ENCODE measurements around the gene FCAMR.

Gene FCAMR

DNA sequence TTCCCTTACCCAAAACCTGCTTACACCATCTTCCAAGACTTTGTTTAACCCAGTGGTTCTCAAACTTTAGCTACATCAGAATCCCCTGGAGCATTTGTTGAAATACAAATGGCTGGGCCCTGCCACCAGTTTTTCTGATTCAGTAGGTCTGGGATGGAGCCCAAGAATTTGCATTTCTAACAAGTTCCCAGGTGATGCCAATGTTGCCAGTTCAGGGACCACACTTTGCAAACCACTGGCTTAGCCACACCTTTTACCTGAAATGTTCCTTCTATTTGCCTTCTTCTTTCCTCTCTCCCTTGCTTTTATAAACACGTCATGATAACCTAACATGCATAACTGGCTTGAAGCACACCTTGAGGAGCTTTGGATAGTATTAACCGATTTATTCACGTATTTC is 16.1 kb upstream of the FCAMR start (continued):
- TF ChIP-seq, protein P1, sequence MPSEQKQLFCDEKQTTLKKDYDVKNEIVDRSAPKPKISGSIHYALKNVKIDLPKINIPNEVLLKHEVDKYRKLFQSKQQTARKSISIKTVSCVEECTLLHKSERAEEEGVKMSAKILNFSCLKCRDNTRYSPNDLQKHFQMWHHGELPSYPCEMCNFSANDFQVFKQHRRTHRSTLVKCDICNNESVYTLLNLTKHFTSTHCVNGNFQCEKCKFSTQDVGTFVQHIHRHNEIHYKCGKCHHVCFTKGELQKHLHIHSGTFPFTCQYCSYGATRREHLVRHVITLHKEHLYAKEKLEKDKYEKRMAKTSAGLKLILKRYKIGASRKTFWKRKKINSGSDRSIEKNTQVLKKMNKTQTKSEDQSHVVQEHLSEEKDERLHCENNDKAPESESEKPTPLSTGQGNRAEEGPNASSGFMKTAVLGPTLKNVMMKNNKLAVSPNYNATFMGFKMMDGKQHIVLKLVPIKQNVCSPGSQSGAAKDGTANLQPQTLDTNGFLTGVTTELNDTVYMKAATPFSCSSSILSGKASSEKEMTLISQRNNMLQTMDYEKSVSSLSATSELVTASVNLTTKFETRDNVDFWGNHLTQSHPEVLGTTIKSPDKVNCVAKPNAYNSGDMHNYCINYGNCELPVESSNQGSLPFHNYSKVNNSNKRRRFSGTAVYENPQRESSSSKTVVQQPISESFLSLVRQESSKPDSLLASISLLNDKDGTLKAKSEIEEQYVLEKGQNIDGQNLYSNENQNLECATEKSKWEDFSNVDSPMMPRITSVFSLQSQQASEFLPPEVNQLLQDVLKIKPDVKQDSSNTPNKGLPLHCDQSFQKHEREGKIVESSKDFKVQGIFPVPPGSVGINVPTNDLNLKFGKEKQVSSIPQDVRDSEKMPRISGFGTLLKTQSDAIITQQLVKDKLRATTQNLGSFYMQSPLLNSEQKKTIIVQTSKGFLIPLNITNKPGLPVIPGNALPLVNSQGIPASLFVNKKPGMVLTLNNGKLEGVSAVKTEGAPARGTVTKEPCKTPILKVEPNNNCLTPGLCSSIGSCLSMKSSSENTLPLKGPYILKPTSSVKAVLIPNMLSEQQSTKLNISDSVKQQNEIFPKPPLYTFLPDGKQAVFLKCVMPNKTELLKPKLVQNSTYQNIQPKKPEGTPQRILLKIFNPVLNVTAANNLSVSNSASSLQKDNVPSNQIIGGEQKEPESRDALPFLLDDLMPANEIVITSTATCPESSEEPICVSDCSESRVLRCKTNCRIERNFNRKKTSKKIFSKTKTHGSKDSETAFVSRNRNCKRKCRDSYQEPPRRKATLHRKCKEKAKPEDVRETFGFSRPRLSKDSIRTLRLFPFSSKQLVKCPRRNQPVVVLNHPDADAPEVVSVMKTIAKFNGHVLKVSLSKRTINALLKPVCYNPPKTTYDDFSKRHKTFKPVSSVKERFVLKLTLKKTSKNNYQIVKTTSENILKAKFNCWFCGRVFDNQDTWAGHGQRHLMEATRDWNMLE (tag by site-specific recombination; conservative IDR thresholded peaks at IDR 0.05; ENCODE audit: low read depth): no peak
- TF ChIP-seq FEZF1 (tag by site-specific recombination; IDR thresholded peaks at IDR 0.05) (no peak), ZNF658 (tag by site-specific recombination; IDR thresholded peaks at IDR 0.05) (no peak), ZNF366 (tag by site-specific recombination; conservative IDR thresholded peaks at IDR 0.05) (no peak), ZNF48 (tag by site-specific recombination; IDR thresholded peaks at IDR 0.05) (no peak), ZNF23 (tag by site-specific recombination; IDR thresholded peaks at IDR 0.05; ENCODE audit: borderline replicate concordance) (no peak), RBAK (tag by site-specific recombination; IDR thresholded peaks at IDR 0.05) (no peak), ZNF558 (tag by site-specific recombination; IDR thresholded peaks at IDR 0.05) (no peak), ZNF114 (tag by site-specific recombination; IDR thresholded peaks at IDR 0.05) (no peak), SETDB1 (IDR thresholded peaks at IDR 0.05; ENCODE audit: insufficient read length, low read length) (no peak), ZNF221 (tag by site-specific recombination; IDR thresholded peaks at IDR 0.05; ENCODE audit: borderline replicate concordance) (no peak)
- TF ChIP-seq, protein P2, sequence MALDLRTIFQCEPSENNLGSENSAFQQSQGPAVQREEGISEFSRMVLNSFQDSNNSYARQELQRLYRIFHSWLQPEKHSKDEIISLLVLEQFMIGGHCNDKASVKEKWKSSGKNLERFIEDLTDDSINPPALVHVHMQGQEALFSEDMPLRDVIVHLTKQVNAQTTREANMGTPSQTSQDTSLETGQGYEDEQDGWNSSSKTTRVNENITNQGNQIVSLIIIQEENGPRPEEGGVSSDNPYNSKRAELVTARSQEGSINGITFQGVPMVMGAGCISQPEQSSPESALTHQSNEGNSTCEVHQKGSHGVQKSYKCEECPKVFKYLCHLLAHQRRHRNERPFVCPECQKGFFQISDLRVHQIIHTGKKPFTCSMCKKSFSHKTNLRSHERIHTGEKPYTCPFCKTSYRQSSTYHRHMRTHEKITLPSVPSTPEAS (tag by site-specific recombination; IDR thresholded peaks at IDR 0.05): no peak
- TF ChIP-seq, protein P3, sequence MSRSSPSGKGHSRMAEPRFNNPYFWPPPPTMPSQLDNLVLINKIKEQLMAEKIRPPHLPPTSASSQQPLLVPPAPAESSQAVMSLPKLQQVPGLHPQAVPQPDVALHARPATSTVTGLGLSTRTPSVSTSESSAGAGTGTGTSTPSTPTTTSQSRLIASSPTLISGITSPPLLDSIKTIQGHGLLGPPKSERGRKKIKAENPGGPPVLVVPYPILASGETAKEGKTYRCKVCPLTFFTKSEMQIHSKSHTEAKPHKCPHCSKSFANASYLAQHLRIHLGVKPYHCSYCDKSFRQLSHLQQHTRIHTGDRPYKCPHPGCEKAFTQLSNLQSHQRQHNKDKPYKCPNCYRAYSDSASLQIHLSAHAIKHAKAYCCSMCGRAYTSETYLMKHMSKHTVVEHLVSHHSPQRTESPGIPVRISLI (tag by site-specific recombination; IDR thresholded peaks at IDR 0.05): no peak

DNA sequence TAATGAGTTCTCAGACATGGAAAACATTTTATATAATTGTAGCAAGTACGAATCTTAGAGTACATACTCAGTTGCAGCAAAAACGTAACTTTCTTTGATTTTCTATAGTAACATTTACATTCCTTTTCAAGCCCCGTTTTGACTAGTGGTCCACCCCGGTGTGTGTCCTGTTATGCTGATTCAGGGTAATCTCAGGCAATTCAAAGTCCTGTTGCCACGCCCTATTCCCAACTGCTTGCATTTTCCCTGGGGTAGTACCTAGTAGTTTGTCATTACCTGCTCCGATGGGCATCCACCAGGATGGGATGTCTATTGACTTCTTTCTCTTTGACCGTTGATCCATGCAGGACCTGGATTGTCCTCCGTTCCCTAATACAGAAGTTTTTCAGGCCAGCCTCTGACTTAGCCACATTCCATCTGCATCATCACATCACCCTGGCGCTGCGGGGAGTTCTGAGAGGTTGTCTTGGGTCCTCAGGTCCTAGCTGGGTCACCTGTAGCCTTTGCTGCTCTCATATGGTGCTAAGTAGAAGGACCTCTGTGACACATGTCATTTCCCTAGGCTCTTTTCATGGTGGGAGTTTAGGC is 15.0 kb upstream of the FCAMR start:
- Histone ChIP-seq H3K36me3 (ENCODE audit: control insufficient read depth in 2 of 2, insufficient read depth in 1 of 2, low read length in 2 of 2) (no peaks in the 10 kb centered on the region), H3K27ac (ENCODE audit: extremely low read depth, low read depth, low read length) (no peak overlapping the region), H3K4me3 (ENCODE audit: low read depth, low read length) (no peak overlapping the region), H3K4me1 (ENCODE audit: control insufficient read depth, insufficient read depth, low read length) (no peaks in the 10 kb centered on the region), H3K9me3 (ENCODE audit: control insufficient read depth, insufficient read depth, low read depth, low read length) (no peaks in the 10 kb centered on the region)
- POLR2A ChIA-PET: no interaction called here
- TF ChIP-seq ZNF514 (tag by site-specific recombination; IDR thresholded peaks at IDR 0.05) (no peak), ZSCAN23 (tag by site-specific recombination; IDR thresholded peaks at IDR 0.05) (no peak), ZNF354C (tag by site-specific recombination; IDR thresholded peaks at IDR 0.05; ENCODE audit: borderline replicate concordance, low read depth) (no peak)
- TF ChIP-seq, protein P4, sequence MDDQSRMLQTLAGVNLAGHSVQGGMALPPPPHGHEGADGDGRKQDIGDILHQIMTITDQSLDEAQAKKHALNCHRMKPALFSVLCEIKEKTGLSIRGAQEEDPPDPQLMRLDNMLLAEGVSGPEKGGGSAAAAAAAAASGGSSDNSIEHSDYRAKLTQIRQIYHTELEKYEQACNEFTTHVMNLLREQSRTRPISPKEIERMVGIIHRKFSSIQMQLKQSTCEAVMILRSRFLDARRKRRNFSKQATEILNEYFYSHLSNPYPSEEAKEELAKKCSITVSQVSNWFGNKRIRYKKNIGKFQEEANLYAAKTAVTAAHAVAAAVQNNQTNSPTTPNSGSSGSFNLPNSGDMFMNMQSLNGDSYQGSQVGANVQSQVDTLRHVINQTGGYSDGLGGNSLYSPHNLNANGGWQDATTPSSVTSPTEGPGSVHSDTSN (CRISPR knock-in tag; IDR thresholded peaks at IDR 0.05): no peak
- CTCF ChIA-PET: interaction anchor here (1.3 kb wide), 1 partner anchor 187 kb away, joined by 3 read pairs; no protein-coding TSS in a partner anchor

Measured in HEK293 (cell line).